OCI-M2 (cell line): Measurements from ENCODE around the gene SCP2.
"Not testable (repeated sequence)": the region's sequence is repeated elsewhere in the genome, so short reads cannot be mapped to it uniquely, and the experiment has no call there.

Experiments used
- DNase-seq: peaks from one replicate; lab custom pipeline; 2025; ENCODE audit not compliant: unreplicated experiment; lab: John Stamatoyannopoulos, UW

Gene SCP2

GRCh38 chr1:52916241-52916975 is 10.7 kb upstream of the SCP2 start:
- DNase-seq: no peak

- no peak for DNase-seq
Measured at GRCh38 chr1:52917156-52917555, 9.9 kb upstream of the SCP2 start.

GRCh38 chr1:52917581-52917980 is 9.5 kb upstream of the SCP2 start:
- DNase-seq: no peak

- DNase-seq: no peak
Measured at GRCh38 chr1:52918201-52918600, 8.9 kb upstream of the SCP2 start.

GRCh38 chr1:52919051-52919722 is 7.9 kb upstream of the SCP2 start:
- no peak for DNase-seq

GRCh38 chr1:52919723-52920483 is 7.2 kb upstream of the SCP2 start:
- DNase-seq: no peak

- DNase-seq: no peak
Measured at GRCh38 chr1:52920791-52921291, 6.2 kb upstream of the SCP2 start.

- DNase-seq: no peak
Measured at GRCh38 chr1:52925571-52926005, 1.5 kb upstream of the SCP2 start.

GRCh38 chr1:52926864-52927211 is 238 bp upstream of the SCP2 start:
- no peak for DNase-seq

GRCh38 chr1:52928015-52928404 is 934 bp downstream of the SCP2 start:
- no peak for DNase-seq

- no peak for DNase-seq
Measured at GRCh38 chr1:52929019-52929418, 1.9 kb downstream of the SCP2 start.

- no peak for DNase-seq
Measured at GRCh38 chr1:52937433-52938182, 10.5 kb downstream of the SCP2 start.

GRCh38 chr1:52938183-52938451 is 11.0 kb downstream of the SCP2 start:
- no peak for DNase-seq

- DNase-seq: no peak
Measured at GRCh38 chr1:52943876-52944416, 16.9 kb downstream of the SCP2 start.

GRCh38 chr1:52944566-52944965 is 17.5 kb downstream of the SCP2 start:
- no peak for DNase-seq

GRCh38 chr1:52947490-52947889 is 20.4 kb downstream of the SCP2 start:
- no peak for DNase-seq

GRCh38 chr1:52949602-52950001 is 22.5 kb downstream of the SCP2 start:
- DNase-seq: not testable (repeated sequence)

- no peak for DNase-seq
Measured at GRCh38 chr1:52952112-52952511, 25.0 kb downstream of the SCP2 start.

- no peak for DNase-seq
Measured at GRCh38 chr1:52955129-52955970, 28.3 kb downstream of the SCP2 start.

- no peak for DNase-seq
Measured at GRCh38 chr1:52963101-52963500, 36.0 kb downstream of the SCP2 start.
